IMR-90 (cell line): ENCODE data around the gene MLH3. TPM values are rescaled to one million over a fixed set of nuclear protein-coding genes. Genes with fewer than 3 reads are reported as not detected.

ENCODE experiments used
- ATAC-seq: fragments of 200-7000 bp; cut with Tn5 transposase; 2 replicates; pipeline ENCODE4 v1.9.1; 2020; ENCODE audit warnings: low read depth, mild to moderate bottlenecking, moderate library complexity
- BruUV-seq: library from RNA; stranded (reverse); fragments of 400-500 nt; replicated peaks from 2 replicates; lab custom pipeline; 2021; lab: Mats Ljungman, UMichigan
- CTCF ChIA-PET: fragments of 300-600 bp; formaldehyde crosslinking; extraction: SDS; loops from one replicate; lab custom pipeline; 2021; ENCODE audit warnings: antibody characterized with exemption; lab: Yijun Ruan, JAX
- POLR2A ChIA-PET: fragments of 300-600 bp; sonication (Branson Sonifier 250); formaldehyde crosslinking; loops from one replicate; lab custom pipeline; 2022; ENCODE audit warnings: antibody characterized with exemption; ENCODE audit not compliant: unreplicated experiment; lab: Charles Lee
- DNase-seq: peaks from one replicate; pipeline ENCODE4 v3.0.0; 2013
- H2AFZ ChIP-seq: replicated peaks from 2 replicates; pipeline ENCODE3; 2013; ENCODE audit warnings: low read length, mild to moderate bottlenecking; ENCODE audit not compliant: poor library complexity
- H2AK5ac ChIP-seq: 2 replicates; pipeline ENCODE4 v1.6.1; 2013; ENCODE audit warnings: low read depth, low read length, inconsistent platforms
- H2AK9ac ChIP-seq: replicated peaks from 2 replicates; pipeline ENCODE3; 2013; ENCODE audit warnings: mild to moderate bottlenecking, low read depth, low read length, moderate library complexity; ENCODE audit not compliant: poor library complexity
- H2BK120ac ChIP-seq: 2 replicates; pipeline ENCODE4 v1.6.1; 2013; ENCODE audit warnings: low read depth, low read length, inconsistent platforms
- H2BK15ac ChIP-seq: 3 replicates; pipeline ENCODE4 v1.6.1; 2013; ENCODE audit warnings: low read depth, low read length, inconsistent platforms
- H2BK20ac ChIP-seq: 2 replicates; pipeline ENCODE4 v1.6.1; 2013; ENCODE audit warnings: low read depth, mild to moderate bottlenecking, inconsistent platforms, low read length, moderate library complexity
- H2BK5ac ChIP-seq: 2 replicates; pipeline ENCODE4 v1.6.1; 2013; ENCODE audit warnings: mild to moderate bottlenecking, low read depth, low read length, inconsistent platforms; ENCODE audit not compliant: poor library complexity, severe bottlenecking
- H3K14ac ChIP-seq: replicated peaks from 2 replicates; pipeline ENCODE4 v1.6.1; 2013; ENCODE audit warnings: low read depth, low read length, inconsistent platforms
- H3K18ac ChIP-seq: 2 replicates; pipeline ENCODE4 v1.6.1; 2013; ENCODE audit warnings: low read depth, low read length, control low read depth
- H3K23ac ChIP-seq: 2 replicates; pipeline ENCODE4 v1.6.1; 2013; ENCODE audit warnings: low read depth, low read length, inconsistent platforms
- H3K27ac ChIP-seq: 2 replicates; pipeline ENCODE4 v1.5.1; 2013; ENCODE audit warnings: mild to moderate bottlenecking, control low read depth, low read length; ENCODE audit not compliant: insufficient read depth
- H3K27me3 ChIP-seq: 2 replicates; pipeline ENCODE4 v1.6.1; 2013; ENCODE audit warnings: low read length; ENCODE audit not compliant: control insufficient read depth, insufficient read depth
- H3K36me3 ChIP-seq: 2 replicates; pipeline ENCODE4 v1.6.1; 2013; ENCODE audit warnings: low read length, mixed read lengths; ENCODE audit not compliant: control insufficient read depth, insufficient read depth
- H3K4ac ChIP-seq: 2 replicates; pipeline ENCODE4 v1.6.1; 2013; ENCODE audit warnings: low read depth, low read length, inconsistent platforms
- H3K4me1 ChIP-seq: 2 replicates; pipeline ENCODE4 v1.6.1; 2013; ENCODE audit warnings: low read length, mixed read lengths; ENCODE audit not compliant: control insufficient read depth, insufficient read depth
- H3K4me2 ChIP-seq: 2 replicates; pipeline ENCODE4 v1.6.1; 2013; ENCODE audit warnings: low read depth, mild to moderate bottlenecking, control low read depth, low read length, moderate library complexity
- H3K4me3 ChIP-seq: 2 replicates; pipeline ENCODE4 v1.5.1; 2013; ENCODE audit warnings: low read depth, mild to moderate bottlenecking, control low read depth, low read length, moderate library complexity; ENCODE audit not compliant: insufficient read depth
- H3K56ac ChIP-seq: 2 replicates; pipeline ENCODE4 v1.6.1; 2013; ENCODE audit warnings: low read length, inconsistent platforms; ENCODE audit not compliant: insufficient read depth; ENCODE audit errors: extremely low read depth
- H3K79me1 ChIP-seq, 2 experiments: 2 replicates each; pipeline ENCODE4 v1.6.1; 2013; ENCODE audit warnings: low read length in 2 of 2, inconsistent platforms in 1 of 2, low read depth in 1 of 2
- H3K9ac ChIP-seq: 2 replicates; pipeline ENCODE4 v1.6.1; 2013; ENCODE audit warnings: low read depth, low read length, control low read depth
- H3K9me1 ChIP-seq: 2 replicates; pipeline ENCODE4 v1.6.1; 2013; ENCODE audit warnings: low read length, inconsistent platforms; ENCODE audit not compliant: insufficient read depth
- H3K9me3 ChIP-seq: 2 replicates; pipeline ENCODE4 v1.6.1; 2013; ENCODE audit warnings: low read length; ENCODE audit not compliant: control insufficient read depth, insufficient read depth
- H4K20me1 ChIP-seq: 2 replicates; pipeline ENCODE4 v1.6.1; 2013; ENCODE audit warnings: low read length, inconsistent platforms; ENCODE audit not compliant: insufficient read depth
- H4K5ac ChIP-seq: 2 replicates; pipeline ENCODE4 v1.6.1; 2013; ENCODE audit warnings: mild to moderate bottlenecking, low read depth, low read length, control low read depth
- H4K8ac ChIP-seq, 2 experiments: 2 replicates each; pipeline ENCODE4 v1.6.1; 2013; ENCODE audit warnings: low read depth in 2 of 2, low read length in 2 of 2, control low read depth in 1 of 2, inconsistent platforms in 1 of 2
- H4K91ac ChIP-seq: 2 replicates; pipeline ENCODE4 v1.6.1; 2013; ENCODE audit warnings: low read depth, low read length, inconsistent platforms; ENCODE audit not compliant: insufficient read depth
- CEBPB ChIP-seq: IDR thresholded peaks from 2 replicates; pipeline ENCODE4 v1.6.1; 2012; ENCODE audit warnings: low read depth, low read length, improper control_type of control experiment
- CHD1 ChIP-seq: IDR thresholded peaks from 2 replicates; pipeline ENCODE4 v1.6.1; 2012; ENCODE audit warnings: low read depth, low read length, improper control_type of control experiment
- WGBS, 2 experiments: methylation state at CpG; one replicate each; pipeline versions ENCODE4 v1.1.5 to v1.1.7; 2013; ENCODE audit warnings: missing lambda C conversion rate in 2 of 2; ENCODE audit not compliant: insufficient read length in 1 of 2; ENCODE audit errors: extremely low coverage in 2 of 2; 5-methylcytosine and 5-hydroxymethylcytosine counted together
- dilution Hi-C: fragments of 300-500 bp; cut with HindIII; formaldehyde crosslinking; loops from one replicate; pipeline ENCODE4 v1.14.3; 2018; ENCODE audit warnings: low sequenced_read_pairs; ENCODE audit not compliant: unreplicated experiment
- in situ Hi-C: fragments of 300-500 bp; cut with MboI; formaldehyde crosslinking; loops from 3 replicates; pipeline ENCODE4 v1.14.3; 2019; ENCODE audit warnings: low sequenced_read_pairs, inconsistent platforms, mixed read lengths
- intact Hi-C: fragments of 100-400 bp; cut with micrococcal nuclease; formaldehyde crosslinking; loops from 2 replicates; pipeline ENCODE4 v1.10.0; 2022
- polyA plus RNA-seq, 3 experiments: library from polyadenylated mRNA; depleted of rRNA; stranded (reverse); fragments of >200 nt; gene quantifications; 2 replicates each; pipeline ENCODE4 v1.2.3, GENCODE V29; 2012; ENCODE audit warnings: low replicate concordance in 1 of 3
- total RNA-seq: library from RNA; depleted of rRNA; stranded (reverse); fragments of >200 nt; gene quantifications from 2 replicates; pipeline ENCODE4 v1.2.3, GENCODE V29; 2012

MLH3 gene
- total and polyA plus RNA-seq, 2 of the 4 experiments (the other 2 are of a cell fraction) = 5.6 to 14.7 TPM

DNA sequence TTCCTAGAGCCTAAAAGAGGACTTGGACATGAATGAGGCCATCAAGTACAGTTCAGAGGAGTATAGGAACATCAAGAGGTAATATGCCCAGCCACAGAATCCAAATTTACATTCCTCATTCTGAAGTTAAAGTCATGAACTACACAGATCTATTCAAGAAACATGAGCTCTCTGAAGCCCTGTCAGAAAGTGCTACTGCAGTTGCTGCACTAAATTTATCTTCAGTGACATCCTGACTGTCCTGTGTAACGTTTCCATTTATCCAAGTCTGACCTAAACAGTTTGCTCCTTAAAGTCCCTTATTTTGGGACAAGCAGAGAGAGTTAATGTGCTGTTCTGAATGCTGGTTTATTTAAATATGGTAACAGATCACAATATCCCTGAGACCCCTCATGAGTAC is 47.4 kb upstream of the MLH3 start:
- BruUV-seq = no TSS peak
- POLR2A ChIA-PET = interaction anchor here (0.6 kb wide), 1 partner anchor 72 kb away, joined by 3 read pairs; no protein-coding TSS in a partner anchor

More for the DNA sequence above, 47.4 kb upstream of the MLH3 start:
- Histone ChIP-seq H3K9me1 (no peaks in the 10 kb centered on the region), H4K91ac (no peak overlapping the region), H4K8ac (no peak overlapping the region), H3K9ac (no peak overlapping the region), H4K5ac (no peak overlapping the region), H2BK5ac (no peak overlapping the region), H3K4me3 (no peak overlapping the region), H3K18ac (no peak overlapping the region), H3K4ac (no peak overlapping the region), H2BK120ac (no peak overlapping the region), H2AK9ac (no peak overlapping the region), H3K23ac (no peak overlapping the region), H2BK20ac (no peak overlapping the region), H3K56ac (no peak overlapping the region), H3K27me3 (no peaks in the 10 kb centered on the region), H2BK15ac (no peak overlapping the region), H3K27ac (no peak overlapping the region), H3K79me1 (peaks cover 0 to 3% of the 10 kb centered on the region in 2 experiments; a peak in 1 of 4 replicates), H3K36me3 (peaks cover 32% of the 10 kb centered on the region), H3K9me3 (no peaks in the 10 kb centered on the region), H3K4me2 (no peak overlapping the region), H3K14ac (no peak overlapping the region), H3K4me1 (no peaks in the 10 kb centered on the region), H2AK5ac (no peak overlapping the region), H4K20me1 (no peaks in the 10 kb centered on the region), H2AFZ (no peak overlapping the region)
- CTCF ChIA-PET = no interaction called here
- WGBS, 2 experiments = no CpG with 5 or more reads among the region's 1 CpG
- in situ Hi-C loops (no loop called here), dilution Hi-C loops (no loop called here), intact Hi-C loops (no loop called here)
- ATAC-seq = no peak
- DNase-seq = no peak
- TF ChIP-seq CEBPB = no peak
- no peak for TF ChIP-seq CHD1
